ENCODE data around the gene CORO2A.

DNA sequence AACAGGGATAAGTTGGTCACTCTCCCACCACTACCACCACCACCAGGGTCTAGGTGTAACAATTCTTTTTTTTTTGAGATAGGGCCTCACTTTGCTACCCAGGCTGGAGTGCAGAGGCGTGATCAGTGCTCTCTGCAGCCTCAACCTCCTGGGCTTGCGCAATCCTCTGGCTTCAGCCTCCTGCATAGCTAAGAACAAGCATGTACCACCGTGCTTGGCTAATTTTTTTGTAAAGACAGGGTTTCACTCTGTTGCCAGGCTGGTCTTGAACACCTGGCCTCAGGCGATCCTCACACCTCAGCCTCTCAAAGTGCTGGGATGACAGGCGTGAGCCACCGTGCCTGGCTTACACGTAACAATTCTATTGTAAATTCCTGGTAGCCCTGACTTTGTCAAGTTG, 27.5 kb downstream of the CORO2A start:
- TF ChIP-seq MAX (IDR thresholded peaks at IDR 0.05) (no peak), YY1 (IDR thresholded peaks at IDR 0.05; ENCODE audit: low read depth) (no peak), EP300 (IDR thresholded peaks at IDR 0.05; ENCODE audit: borderline replicate concordance) (no peak), EGR1 (IDR thresholded peaks at IDR 0.05) (no peak), REST (IDR thresholded peaks at IDR 0.05; ENCODE audit: low read depth) (no peak)

Data from Ishikawa (cell line).